Right lobe of liver (tissue), 4 donors: ENCODE data around the gene SLC15A1.

Experiments
- POLR2A ChIP-seq: fragments of 450-650 bp; IDR thresholded peaks from one replicate; pipeline ENCODE4 v1.6.1; 2017; ENCODE audit warnings: antibody characterized with exemption, mild to moderate bottlenecking
- TF ChIP-seq, protein P1 (sequence below), 4 donors: fragments of 200-600 bp in 3 of 4; fragments of 450-650 bp in 1 of 4; IDR thresholded peaks; one replicate each; pipeline versions ENCODE4 v1.5.1 to v1.8.0; 2016 to 2022; ENCODE audit warnings: antibody characterized with exemption in 4 of 4, mild to moderate bottlenecking in 2 of 4
- donor health status: DM: no; HTN: no; CAD: no.
- donor health status: DM: no; HTN: no; CAD: no.
- donor health status: DM: no; HTN: yes; CAD: no.

DNA sequence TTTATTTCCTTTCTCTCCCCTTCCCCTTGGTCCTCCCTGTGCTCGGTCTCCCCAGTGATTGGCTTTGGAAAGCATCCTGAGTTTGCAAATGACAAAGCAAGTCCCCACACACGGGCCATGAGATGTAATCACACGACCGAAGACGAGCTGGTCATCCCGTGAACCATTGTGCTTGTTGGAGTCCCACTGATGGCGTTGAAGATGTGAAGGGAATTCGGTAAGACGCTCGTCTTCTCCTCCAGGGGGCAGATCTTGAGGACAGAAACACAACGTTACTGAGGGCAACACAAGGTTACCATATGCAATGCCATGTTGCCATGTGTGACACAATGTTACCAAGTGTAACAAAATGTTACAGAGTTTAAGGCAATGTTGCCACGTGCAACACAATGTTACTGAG, 42.0 kb upstream of the SLC15A1 start:
- TF ChIP-seq, protein P1, sequence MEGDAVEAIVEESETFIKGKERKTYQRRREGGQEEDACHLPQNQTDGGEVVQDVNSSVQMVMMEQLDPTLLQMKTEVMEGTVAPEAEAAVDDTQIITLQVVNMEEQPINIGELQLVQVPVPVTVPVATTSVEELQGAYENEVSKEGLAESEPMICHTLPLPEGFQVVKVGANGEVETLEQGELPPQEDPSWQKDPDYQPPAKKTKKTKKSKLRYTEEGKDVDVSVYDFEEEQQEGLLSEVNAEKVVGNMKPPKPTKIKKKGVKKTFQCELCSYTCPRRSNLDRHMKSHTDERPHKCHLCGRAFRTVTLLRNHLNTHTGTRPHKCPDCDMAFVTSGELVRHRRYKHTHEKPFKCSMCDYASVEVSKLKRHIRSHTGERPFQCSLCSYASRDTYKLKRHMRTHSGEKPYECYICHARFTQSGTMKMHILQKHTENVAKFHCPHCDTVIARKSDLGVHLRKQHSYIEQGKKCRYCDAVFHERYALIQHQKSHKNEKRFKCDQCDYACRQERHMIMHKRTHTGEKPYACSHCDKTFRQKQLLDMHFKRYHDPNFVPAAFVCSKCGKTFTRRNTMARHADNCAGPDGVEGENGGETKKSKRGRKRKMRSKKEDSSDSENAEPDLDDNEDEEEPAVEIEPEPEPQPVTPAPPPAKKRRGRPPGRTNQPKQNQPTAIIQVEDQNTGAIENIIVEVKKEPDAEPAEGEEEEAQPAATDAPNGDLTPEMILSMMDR (IDR thresholded peaks at IDR 0.05) = no peak
- no peak for TF ChIP-seq POLR2A
